OCI-LY7 (cell line): Measurements from ENCODE around the gene CFH. TPM values are rescaled to one million over a fixed set of nuclear protein-coding genes. Genes with fewer than 3 reads are reported as not detected.

ENCODE experiments used
- BruUV-seq: library from RNA; stranded (reverse); fragments of 400-500 nt; replicated peaks from 2 replicates; lab custom pipeline; 2021; lab: Mats Ljungman, UMichigan
- CTCF ChIA-PET: fragments of 300-600 bp; sonication (Branson Sonifier 250); formaldehyde crosslinking; loops from one replicate; lab custom pipeline; 2022; ENCODE audit warnings: antibody characterized with exemption; ENCODE audit not compliant: unreplicated experiment; lab: Charles Lee
- POLR2A ChIA-PET: fragments of 300-600 bp; sonication (Branson Sonifier 250); formaldehyde crosslinking; loops from one replicate; lab custom pipeline; 2022; ENCODE audit warnings: antibody characterized with exemption; lab: Charles Lee
- DNase-seq: peaks from one replicate; pipeline ENCODE4 v3.0.0-alpha.2; 2015; ENCODE audit warnings: low spot score
- H2AFZ ChIP-seq: fragments of 200-600 bp; sonication (generic), shearing (Covaris generic); 2 replicates; pipeline ENCODE4 v1.6.1; 2014; ENCODE audit warnings: mild to moderate bottlenecking, antibody characterized with exemption, low read length, moderate library complexity
- H3K27ac ChIP-seq: fragments of 200-600 bp; sonication (generic); 2 replicates; pipeline ENCODE4 v1.5.1; 2014; ENCODE audit warnings: mixed run types, low read depth, mild to moderate bottlenecking, moderate library complexity, low read length, inconsistent platforms; ENCODE audit not compliant: poor library complexity, severe bottlenecking
- H3K36me3 ChIP-seq: fragments of 200-600 bp; sonication (generic); 2 replicates; pipeline ENCODE4 v1.6.1; 2014; ENCODE audit warnings: mild to moderate bottlenecking, antibody characterized with exemption, low read length, moderate library complexity, mixed read lengths; ENCODE audit not compliant: insufficient read depth
- H3K4me1 ChIP-seq: fragments of 200-600 bp; sonication (generic); 2 replicates; pipeline ENCODE4 v1.5.1; 2014; ENCODE audit warnings: mild to moderate bottlenecking, low read length; ENCODE audit not compliant: insufficient read depth, poor library complexity, severe bottlenecking
- H3K4me2 ChIP-seq: fragments of 200-600 bp; sonication (generic); 2 replicates; pipeline ENCODE4 v1.6.1; 2014; ENCODE audit warnings: mild to moderate bottlenecking, low read length
- H3K4me3 ChIP-seq: fragments of 200-600 bp; sonication (generic); 2 replicates; pipeline ENCODE4 v1.5.1; 2014; ENCODE audit warnings: mild to moderate bottlenecking, low read depth, low read length; ENCODE audit not compliant: poor library complexity, severe bottlenecking
- H3K79me2 ChIP-seq: fragments of 200-600 bp; sonication (generic); 2 replicates; pipeline ENCODE4 v1.6.1; 2016; ENCODE audit warnings: low read depth, mild to moderate bottlenecking, low read length, moderate library complexity, mixed read lengths; ENCODE audit not compliant: insufficient read depth
- H3K9me2 ChIP-seq: fragments of 200-600 bp; sonication (generic); 2 replicates; pipeline ENCODE4 v1.6.1; 2016; ENCODE audit warnings: mild to moderate bottlenecking, low read length, mixed read lengths; ENCODE audit not compliant: insufficient read depth
- H3K9me3 ChIP-seq: fragments of 200-600 bp; sonication (generic); 2 replicates; pipeline ENCODE4 v1.6.1; 2014; ENCODE audit warnings: mild to moderate bottlenecking, mixed run types, low read length, mixed read lengths
- H4K20me1 ChIP-seq: fragments of 200-600 bp; sonication (generic); 2 replicates; pipeline ENCODE4 v1.6.1; 2014; ENCODE audit warnings: mild to moderate bottlenecking, antibody characterized with exemption, low read length, moderate library complexity, mixed read lengths; ENCODE audit not compliant: insufficient read depth
- CTCF ChIP-seq: fragments of 200-600 bp; sonication (generic); conservative IDR thresholded peaks from 2 replicates; pipeline ENCODE4 v1.5.1; 2014; ENCODE audit warnings: mild to moderate bottlenecking, antibody characterized with exemption, low read length, moderate library complexity, mixed read lengths
- EZH2phosphoT487 ChIP-seq: fragments of 200-600 bp; sonication (generic); IDR thresholded peaks from 2 replicates; pipeline ENCODE4 v1.6.1; 2018; ENCODE audit warnings: low read depth, borderline replicate concordance, mild to moderate bottlenecking, mixed run types, antibody characterized with exemption, low read length, moderate library complexity, mixed read lengths
- intact Hi-C: fragments of 100-400 bp; cut with micrococcal nuclease; formaldehyde crosslinking; loops from one replicate; pipeline ENCODE4 v1.10.0; 2022; ENCODE audit not compliant: unreplicated experiment
- total RNA-seq, 2 experiments: library from RNA; depleted of rRNA in 1 of 2; stranded (reverse); fragments of >200 nt in 1 of 2; shearing (Covaris generic) in 1 of 2; gene quantifications; 2 replicates each; pipeline ENCODE4 v1.2.3, GENCODE V29; 2014 to 2022

CFH gene
- total RNA-seq, 2 experiments from 2014 or later: not detected

- ChIA-PET POLR2A (no interaction called here), CTCF (no interaction called here)
- no peaks in the 10 kb centered on the region for H3K9me3 ChIP-seq
- H3K9me2 ChIP-seq: no peaks in the 10 kb centered on the region
- no peaks in the 10 kb centered on the region for H3K79me2 ChIP-seq
- H3K27ac ChIP-seq: no peak overlapping the region
- H3K36me3 ChIP-seq: no peaks in the 10 kb centered on the region
- TF ChIP-seq CTCF: no peak
- TF ChIP-seq EZH2phosphoT487: no peak
- no peaks in the 10 kb centered on the region for H4K20me1 ChIP-seq
- intact Hi-C loops: no loop called here
- H2AFZ ChIP-seq: no peak overlapping the region
- no peak overlapping the region for H3K4me2 ChIP-seq
- no TSS peak for BruUV-seq
- DNase-seq: no peak
- H3K4me3 ChIP-seq: no peak overlapping the region
- no peaks in the 10 kb centered on the region for H3K4me1 ChIP-seq
Measured at GRCh38 chr1:196733091-196733970, 81.5 kb downstream of the CFH start.

DNA sequence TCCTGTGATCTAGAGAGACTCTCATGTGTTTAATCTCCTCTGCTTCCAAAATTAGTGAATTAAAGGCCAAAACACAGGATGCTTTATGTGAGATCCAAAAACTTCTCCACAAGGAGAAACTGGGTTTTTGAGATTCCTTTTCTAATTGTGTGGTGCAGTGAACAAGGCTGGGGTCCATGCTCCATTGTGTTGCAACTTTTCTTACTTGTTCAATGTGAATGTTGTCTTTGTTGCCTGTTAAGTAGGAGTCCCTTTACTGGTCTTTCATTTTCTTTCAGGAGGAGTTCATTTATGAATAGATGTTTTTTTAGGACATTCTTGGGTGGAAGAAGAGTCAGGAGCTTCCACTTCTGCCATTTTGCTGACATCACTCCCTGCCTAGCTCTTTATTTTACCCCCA lies 82.2 kb downstream of the CFH start:
- intact Hi-C loops: no loop called here
- TF ChIP-seq EZH2phosphoT487: no peak
- H3K4me1 ChIP-seq: no peaks in the 10 kb centered on the region
- no peak overlapping the region for H3K4me2 ChIP-seq
- no peaks in the 10 kb centered on the region for H3K9me2 ChIP-seq
- no peaks in the 10 kb centered on the region for H3K36me3 ChIP-seq
- H3K4me3 ChIP-seq: no peak overlapping the region
- BruUV-seq: no TSS peak
- H3K9me3 ChIP-seq: no peaks in the 10 kb centered on the region
- H3K27ac ChIP-seq: no peak overlapping the region
- H2AFZ ChIP-seq: no peak overlapping the region
- H4K20me1 ChIP-seq: no peaks in the 10 kb centered on the region
- no peaks in the 10 kb centered on the region for H3K79me2 ChIP-seq
- no peak for DNase-seq
- POLR2A ChIA-PET: no interaction called here
- CTCF ChIA-PET: no interaction called here

DNA sequence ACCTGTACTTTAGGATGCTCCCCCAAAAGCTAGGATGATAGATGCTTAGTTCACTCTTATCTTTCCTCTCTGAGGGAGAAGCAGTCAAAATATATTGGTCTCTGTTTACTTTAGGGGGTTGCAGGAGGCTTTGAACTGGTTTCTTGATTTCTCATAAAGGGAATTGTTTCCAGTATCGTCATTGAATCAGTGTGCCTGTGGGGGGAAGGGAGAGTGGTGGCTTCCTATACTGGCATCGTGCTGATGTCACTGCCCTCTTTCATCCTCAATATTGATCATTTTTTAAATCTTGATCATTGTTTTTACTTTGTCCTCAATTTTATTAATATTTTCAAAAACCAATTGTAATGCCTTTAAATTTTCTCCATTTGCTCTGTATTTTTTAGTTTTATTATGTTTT lies 82.6 kb downstream of the CFH start:
- no peak for DNase-seq
- Histone ChIP-seq H3K4me1 (no peaks in the 10 kb centered on the region), H2AFZ (no peak overlapping the region), H4K20me1 (no peaks in the 10 kb centered on the region), H3K9me2 (no peaks in the 10 kb centered on the region), H3K4me2 (no peak overlapping the region), H3K36me3 (no peaks in the 10 kb centered on the region), H3K9me3 (no peaks in the 10 kb centered on the region), H3K79me2 (no peaks in the 10 kb centered on the region), H3K27ac (no peak overlapping the region), H3K4me3 (no peak overlapping the region)
- no TSS peak for BruUV-seq
- TF ChIP-seq EZH2phosphoT487: no peak
- TF ChIP-seq CTCF: no peak
- intact Hi-C loops: no loop called here
- ChIA-PET POLR2A (no interaction called here), CTCF (no interaction called here)
